ENCODE results near the gene CDKN2B. TPM values are rescaled to one million over a fixed set of nuclear protein-coding genes. Genes with fewer than 3 reads are reported as not detected.

The CDKN2B gene
- total and polyA plus RNA-seq, 12 donors: 1.1 to 5.2 (median 2.0) TPM

- Histone ChIP-seq H3K4me3 (no peak overlapping the region), H3K9me3 (peaks cover 0 to 27% (median 0%) of the 10 kb centered on the region in 11 donors), H3K36me3 (no peaks in the 10 kb centered on the region), H3K4me1 (no peaks in the 10 kb centered on the region), H3K27ac (no peak overlapping the region), H3K27me3 (peaks cover 0 to 6% (median 0%) of the 10 kb centered on the region in 7 donors)
- TF ChIP-seq, protein P1, sequence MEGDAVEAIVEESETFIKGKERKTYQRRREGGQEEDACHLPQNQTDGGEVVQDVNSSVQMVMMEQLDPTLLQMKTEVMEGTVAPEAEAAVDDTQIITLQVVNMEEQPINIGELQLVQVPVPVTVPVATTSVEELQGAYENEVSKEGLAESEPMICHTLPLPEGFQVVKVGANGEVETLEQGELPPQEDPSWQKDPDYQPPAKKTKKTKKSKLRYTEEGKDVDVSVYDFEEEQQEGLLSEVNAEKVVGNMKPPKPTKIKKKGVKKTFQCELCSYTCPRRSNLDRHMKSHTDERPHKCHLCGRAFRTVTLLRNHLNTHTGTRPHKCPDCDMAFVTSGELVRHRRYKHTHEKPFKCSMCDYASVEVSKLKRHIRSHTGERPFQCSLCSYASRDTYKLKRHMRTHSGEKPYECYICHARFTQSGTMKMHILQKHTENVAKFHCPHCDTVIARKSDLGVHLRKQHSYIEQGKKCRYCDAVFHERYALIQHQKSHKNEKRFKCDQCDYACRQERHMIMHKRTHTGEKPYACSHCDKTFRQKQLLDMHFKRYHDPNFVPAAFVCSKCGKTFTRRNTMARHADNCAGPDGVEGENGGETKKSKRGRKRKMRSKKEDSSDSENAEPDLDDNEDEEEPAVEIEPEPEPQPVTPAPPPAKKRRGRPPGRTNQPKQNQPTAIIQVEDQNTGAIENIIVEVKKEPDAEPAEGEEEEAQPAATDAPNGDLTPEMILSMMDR (IDR thresholded peaks at IDR 0.05): no peak
- 93 to 94% methylated on average over 3 of the region's 3 CpGs for WGBS, 2 donors
- DNase-seq (no peak), ATAC-seq (no peak)
- intact Hi-C loops (cut with DNase I): no loop called here
Observed at GRCh38 chr9:22022396-22022795, 13.3 kb upstream of the CDKN2B start.

DNA sequence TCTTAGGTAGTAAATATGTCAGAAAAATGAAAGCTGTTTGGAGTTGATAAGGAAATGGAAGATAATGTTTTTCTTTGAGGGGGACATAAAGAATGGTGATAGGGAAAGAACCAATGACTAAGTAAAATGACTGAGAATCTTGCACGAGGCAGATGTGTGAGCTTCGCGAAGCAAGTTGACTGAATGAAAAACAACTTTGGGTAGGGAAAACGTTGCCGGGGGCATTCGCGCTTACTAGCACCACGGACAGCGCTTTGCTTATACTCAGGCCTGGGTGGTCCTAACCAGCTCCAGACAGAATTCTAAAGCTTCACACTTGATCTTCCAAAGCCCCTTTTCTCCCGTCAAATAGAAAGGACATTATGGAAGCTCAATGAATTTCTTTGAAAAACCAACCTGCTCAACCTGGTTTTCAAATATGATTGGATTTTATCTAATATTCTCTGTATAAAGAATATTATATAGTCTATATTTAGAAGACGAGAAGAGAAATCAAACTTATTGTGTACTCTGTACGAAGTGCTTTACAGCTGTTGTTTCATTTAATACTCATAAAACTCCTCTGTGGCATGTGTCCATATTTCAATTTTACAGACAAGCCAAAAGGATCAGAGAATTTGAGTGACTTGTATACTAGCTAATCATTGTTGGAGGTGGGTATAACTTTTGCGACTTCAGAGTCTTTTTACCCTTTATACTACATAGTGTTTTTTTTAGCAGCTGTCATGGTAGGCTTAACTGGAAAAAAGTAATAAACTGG is 1.9 kb upstream of the CDKN2B start:
- WGBS, 2 donors: 19 to 23% methylated on average over 13 of the region's 13 CpGs

DNA sequence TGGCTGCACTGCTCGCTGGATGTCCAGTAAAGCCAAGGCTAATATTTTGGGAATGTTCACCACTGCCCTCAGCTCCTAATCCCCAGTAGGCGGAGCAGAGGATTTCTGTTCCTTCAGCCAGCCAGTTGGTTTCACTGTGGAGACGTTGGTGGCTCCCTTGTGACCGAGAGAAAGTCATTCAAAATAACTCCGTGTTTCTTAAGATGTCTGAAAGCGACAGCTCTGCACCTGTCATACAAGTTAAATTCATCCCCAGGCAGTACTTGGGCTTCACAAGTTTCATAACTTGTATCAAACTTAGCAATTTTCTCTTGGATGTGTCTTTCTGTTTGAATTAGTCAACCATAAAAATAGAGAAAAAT is 382 bp upstream of the CDKN2B start:
- H3K9me3 ChIP-seq: no peaks in the 10 kb centered on the region
- WGBS, 2 donors: 3 to 4% methylated on average over 6 of the region's 6 CpGs
- intact Hi-C loops (cut with DNase I): loop anchor here in 5 of 10 donors (2.0 to 10.0 kb wide), 3 partner anchors 195 to 197 kb away; no protein-coding TSS in a partner anchor
- peak overlapping the region in 7 of 10 donors; percentile 1 to 90 (median 82) for H3K27ac ChIP-seq
- TF ChIP-seq, protein P1 (IDR thresholded peaks at IDR 0.05): peak in 3 of 9 donors; percentile 23 to 28 (median 24)
- ATAC-seq (no peak), DNase-seq (no peak)
- peak overlapping the region in 9 of 10 donors; percentile 68 to 81 (median 72) for H3K4me3 ChIP-seq
- H3K4me1 ChIP-seq: peaks cover 0 to 22% (median 9%) of the 10 kb centered on the region in 9 donors
- H3K36me3 ChIP-seq: no peaks in the 10 kb centered on the region
- peaks cover 0 to 64% (median 33%) of the 10 kb centered on the region in 7 donors for H3K27me3 ChIP-seq

More for the DNA sequence above, 1.9 kb upstream of the CDKN2B start:
- TF ChIP-seq, protein P1 (IDR thresholded peaks at IDR 0.05): no peak
- no peak overlapping the region for H3K4me3 ChIP-seq
- DNase-seq (no peak), ATAC-seq (no peak)
- H3K27ac ChIP-seq: no peak overlapping the region
- H3K36me3 ChIP-seq: no peaks in the 10 kb centered on the region
- peaks cover 0 to 20% (median 9%) of the 10 kb centered on the region in 9 donors for H3K4me1 ChIP-seq
- intact Hi-C loops (cut with DNase I): loop anchor here in 1 of 10 donors (10.0 kb wide), 1 partner anchor 196 kb away; no protein-coding TSS in a partner anchor
- H3K9me3 ChIP-seq: peaks cover 0 to under 1% (median 0%) of the 10 kb centered on the region in 11 donors
- H3K27me3 ChIP-seq: peaks cover 0 to 49% (median 20%) of the 10 kb centered on the region in 7 donors

GRCh38 chr9:22008384-22008716 is 755 bp downstream of the CDKN2B start:
- intact Hi-C loops (cut with DNase I): loop anchor here in 5 of 10 donors (2.0 to 10.0 kb wide), 3 partner anchors 194 to 196 kb away; no protein-coding TSS in a partner anchor
- no peaks in the 10 kb centered on the region for H3K9me3 ChIP-seq
- DNase-seq (no peak), ATAC-seq (no peak)
- peaks cover 0 to 22% (median 9%) of the 10 kb centered on the region in 9 donors for H3K4me1 ChIP-seq
- no peaks in the 10 kb centered on the region for H3K36me3 ChIP-seq
- H3K27ac ChIP-seq: peak overlapping the region in 9 of 10 donors; percentile 69 to 90 (median 82)
- 5 to 6% methylated on average over 8 of the region's 8 CpGs for WGBS, 2 donors
- TF ChIP-seq, protein P1 (IDR thresholded peaks at IDR 0.05): no peak
- H3K27me3 ChIP-seq: peaks cover 0 to 76% (median 38%) of the 10 kb centered on the region in 7 donors
- peak overlapping the region; percentile 45 to 81 (median 72) for H3K4me3 ChIP-seq
